Keratinocyte (primary cell): Measurements from ENCODE around the gene PSD4.

Experiments used
- CTCF ChIP-seq, 3 experiments: IDR thresholded peaks in 1 of 3; conservative IDR thresholded peaks in 1 of 3; optimal IDR thresholded peaks in 1 of 3; 2 replicates in 2 of 3; 3 replicates in 1 of 3; pipeline versions ENCODE3 to v1.5.1; 2011; ENCODE audit warnings: low read length in 3 of 3, mild to moderate bottlenecking in 3 of 3, moderate library complexity in 2 of 3, control low read depth in 1 of 3, inconsistent platforms in 1 of 3; ENCODE audit not compliant: insufficient read depth in 2 of 3; ENCODE audit errors: extremely low read depth in 1 of 3
- EZH2 ChIP-seq: IDR thresholded peaks from one replicate; pipeline ENCODE4 v1.6.1; 2012; ENCODE audit warnings: inconsistent platforms, mild to moderate bottlenecking, low read length, moderate library complexity

GRCh38 chr2:113233593-113234550 is 60.1 kb downstream of the PSD4 start:
- peak in 1 of 3 experiments; percentile 54 for TF ChIP-seq CTCF (optimal IDR thresholded peaks at IDR 0.05 in 1 of 3, IDR thresholded peaks at IDR 0.05 in 1 of 3, conservative IDR thresholded peaks at IDR 0.05 in 1 of 3; ENCODE audit: extremely low read depth in 1 of 3, insufficient read depth in 2 of 3, low read length in 3 of 3)
- no peak for TF ChIP-seq EZH2
